Mucosa of rectum (tissue), 2 donors: Measurements from ENCODE around the gene MVB12A.

ENCODE experiments used
- H3K27ac ChIP-seq, 2 donors: one replicate each; pipeline ENCODE4 v1.7.0; 2013; ENCODE audit warnings: inconsistent platforms in 2 of 2, low read depth in 2 of 2, low read length in 2 of 2
- H3K27me3 ChIP-seq, 2 donors: one replicate each; pipeline ENCODE4 v1.7.0; 2013; ENCODE audit warnings: low read length in 2 of 2; ENCODE audit not compliant: control insufficient read depth in 2 of 2, insufficient read depth in 2 of 2
- H3K36me3 ChIP-seq, 2 donors: one replicate each; pipeline ENCODE4 v1.7.0; 2013; ENCODE audit warnings: low read length in 2 of 2; ENCODE audit not compliant: control insufficient read depth in 2 of 2, insufficient read depth in 2 of 2
- H3K4me1 ChIP-seq, 2 donors: one replicate each; pipeline ENCODE4 v1.7.0; 2013; ENCODE audit warnings: low read length in 2 of 2, mild to moderate bottlenecking in 1 of 2; ENCODE audit not compliant: control insufficient read depth in 2 of 2, insufficient read depth in 2 of 2
- H3K4me3 ChIP-seq, 2 donors: one replicate each; pipeline ENCODE4 v1.7.0; 2013; ENCODE audit warnings: low read length in 2 of 2
- H3K9ac ChIP-seq, 2 donors: one replicate each; pipeline ENCODE4 v1.7.0; 2013; ENCODE audit warnings: low read length in 2 of 2, low read depth in 1 of 2, mild to moderate bottlenecking in 1 of 2
- H3K9me3 ChIP-seq, 2 donors: one replicate each; pipeline ENCODE4 v1.7.0; 2013; ENCODE audit warnings: low read length in 2 of 2; ENCODE audit not compliant: control insufficient read depth in 2 of 2
- donor health status: healthy.
- donor health status: Normal muscosa, but diverticular disease.

The MVB12A gene

GRCh38 chr19:17436874-17437267, 17.0 kb downstream of the MVB12A start:
- H3K4me1 ChIP-seq: no peaks in the 10 kb centered on the region
- no peak overlapping the region for H3K27ac ChIP-seq

GRCh38 chr19:17441241-17442021, 21.6 kb downstream of the MVB12A start:
- H3K9ac ChIP-seq: no peak overlapping the region
- no peak overlapping the region for H3K27ac ChIP-seq
- H3K4me3 ChIP-seq: no peak overlapping the region
- peaks cover 0 to under 1% of the 10 kb centered on the region in 2 donors for H3K27me3 ChIP-seq
- no peaks in the 10 kb centered on the region for H3K4me1 ChIP-seq
- H3K36me3 ChIP-seq: no peaks in the 10 kb centered on the region
- no peaks in the 10 kb centered on the region for H3K9me3 ChIP-seq

More at GRCh38 chr19:17436874-17437267, 17.0 kb downstream of the MVB12A start:
- Histone ChIP-seq H3K27me3 (no peaks in the 10 kb centered on the region), H3K4me3 (no peak overlapping the region), H3K9ac (no peak overlapping the region), H3K36me3 (no peaks in the 10 kb centered on the region), H3K9me3 (no peaks in the 10 kb centered on the region)

GRCh38 chr19:17445526-17446165, 25.8 kb downstream of the MVB12A start:
- Histone ChIP-seq H3K4me1 (no peaks in the 10 kb centered on the region), H3K27me3 (peaks cover 2 to 6% of the 10 kb centered on the region in 2 donors), H3K9me3 (no peaks in the 10 kb centered on the region)

GRCh38 chr19:17447704-17448130, 27.9 kb downstream of the MVB12A start:
- Histone ChIP-seq H3K36me3 (no peaks in the 10 kb centered on the region), H3K9me3 (no peaks in the 10 kb centered on the region), H3K4me3 (no peak overlapping the region), H3K27me3 (peaks cover 2 to 6% of the 10 kb centered on the region in 2 donors), H3K9ac (no peak overlapping the region), H3K4me1 (no peaks in the 10 kb centered on the region), H3K27ac (no peak overlapping the region)

More at GRCh38 chr19:17445526-17446165, 25.8 kb downstream of the MVB12A start:
- H3K36me3 ChIP-seq: no peaks in the 10 kb centered on the region
- no peak overlapping the region for H3K4me3 ChIP-seq
- H3K9ac ChIP-seq: no peak overlapping the region
- no peak overlapping the region for H3K27ac ChIP-seq

- Histone ChIP-seq H3K27ac (no peak within 1 kb of the TSS), H3K4me1 (no peaks in the 10 kb centered on the region), H3K27me3 (peaks cover 2 to 8% of the 10 kb centered on the region in 2 donors), H3K36me3 (no peaks in the 10 kb centered on the region), H3K9me3 (no peaks in the 10 kb centered on the region), H3K9ac (no peak within 1 kb of the TSS), H3K4me3 (no peak within 1 kb of the TSS)
Measured at GRCh38 chr19:17448131-17448967, 28.5 kb downstream of the MVB12A start, which contains the start of gene TMEM221. TSS of gene TMEM221 (minus strand) at chr19:17448668. CDS start at chr19:17448462, 206 bp downstream.

- H3K4me1 ChIP-seq: peaks cover 0 to 3% of the 10 kb centered on the region in 2 donors
- H3K27ac ChIP-seq: no peak overlapping the region
- peaks cover 8 to 17% of the 10 kb centered on the region in 2 donors for H3K27me3 ChIP-seq
- no peaks in the 10 kb centered on the region for H3K9me3 ChIP-seq
- H3K36me3 ChIP-seq: no peaks in the 10 kb centered on the region
- no peak overlapping the region for H3K9ac ChIP-seq
- H3K4me3 ChIP-seq: no peak overlapping the region
Measured at GRCh38 chr19:17450264-17451075, 30.6 kb downstream of the MVB12A start.

GRCh38 chr19:17451820-17452219, 32.0 kb downstream of the MVB12A start:
- Histone ChIP-seq H3K36me3 (no peaks in the 10 kb centered on the region), H3K9ac (no peak overlapping the region), H3K4me3 (no peak overlapping the region), H3K9me3 (no peaks in the 10 kb centered on the region), H3K27ac (no peak overlapping the region), H3K4me1 (peaks cover 0 to 3% of the 10 kb centered on the region in 2 donors), H3K27me3 (peaks cover 13 to 19% of the 10 kb centered on the region in 2 donors)

GRCh38 chr19:17454576-17455071, 34.8 kb downstream of the MVB12A start:
- no peaks in the 10 kb centered on the region for H3K9me3 ChIP-seq
- H3K4me1 ChIP-seq: peaks cover 0 to 3% of the 10 kb centered on the region in 2 donors
- no peak overlapping the region for H3K27ac ChIP-seq
- no peak overlapping the region for H3K4me3 ChIP-seq
- peaks cover 18% of the 10 kb centered on the region in 2 donors for H3K27me3 ChIP-seq
- H3K9ac ChIP-seq: no peak overlapping the region
- no peaks in the 10 kb centered on the region for H3K36me3 ChIP-seq
